GM21390 (cell line): Measurements from ENCODE around the gene RNLS.

Experiments used
- ATAC-seq: cut with Tn5 transposase; IDR thresholded peaks from one replicate; pipeline ENCODE4 v1.9.1; 2021; ENCODE audit not compliant: unreplicated experiment

RNLS gene

GRCh38 chr10:88553116-88553752 is 29.9 kb downstream of the RNLS start:
- ATAC-seq: peak; percentile 83

GRCh38 chr10:88551246-88551645 is 31.9 kb downstream of the RNLS start:
- no peak for ATAC-seq

- ATAC-seq: no peak
Measured at GRCh38 chr10:88546497-88546896, 36.6 kb downstream of the RNLS start.

GRCh38 chr10:88545359-88545758 is 37.8 kb downstream of the RNLS start:
- ATAC-seq: no peak

GRCh38 chr10:88544140-88544870 is 38.8 kb downstream of the RNLS start:
- ATAC-seq: no peak

- ATAC-seq: no peak
Measured at GRCh38 chr10:88542522-88542921, 40.6 kb downstream of the RNLS start.

GRCh38 chr10:88541116-88541626 is 41.9 kb downstream of the RNLS start:
- no peak for ATAC-seq

GRCh38 chr10:88540351-88540750 is 42.8 kb downstream of the RNLS start:
- ATAC-seq: no peak

GRCh38 chr10:88538048-88538447 is 45.1 kb downstream of the RNLS start:
- ATAC-seq: no peak

GRCh38 chr10:88537322-88537721 is 45.8 kb downstream of the RNLS start:
- ATAC-seq: no peak

- no peak for ATAC-seq
Measured at GRCh38 chr10:88536437-88536836, 46.7 kb downstream of the RNLS start.

- no peak for ATAC-seq
Measured at GRCh38 chr10:88534072-88534665, 48.9 kb downstream of the RNLS start.

- ATAC-seq: no peak
Measured at GRCh38 chr10:88531392-88532052, 51.6 kb downstream of the RNLS start.

GRCh38 chr10:88530629-88531391 is 52.3 kb downstream of the RNLS start:
- ATAC-seq: no peak

GRCh38 chr10:88530093-88530492 is 53.0 kb downstream of the RNLS start:
- ATAC-seq: no peak

GRCh38 chr10:88528806-88529570 is 54.1 kb downstream of the RNLS start:
- ATAC-seq: no peak

GRCh38 chr10:88528201-88528600 is 54.9 kb downstream of the RNLS start:
- no peak for ATAC-seq

GRCh38 chr10:88527245-88527644 is 55.9 kb downstream of the RNLS start:
- ATAC-seq: no peak

- ATAC-seq: no peak
Measured at GRCh38 chr10:88526501-88527105, 56.5 kb downstream of the RNLS start.
